ENCODE measurements around the gene AKAP1. TPM values are rescaled to one million over a fixed set of nuclear protein-coding genes. Genes with fewer than 3 reads are reported as not detected.

The AKAP1 gene
- total RNA-seq, 1 donor from 2014 or later: 29.8 TPM

DNA sequence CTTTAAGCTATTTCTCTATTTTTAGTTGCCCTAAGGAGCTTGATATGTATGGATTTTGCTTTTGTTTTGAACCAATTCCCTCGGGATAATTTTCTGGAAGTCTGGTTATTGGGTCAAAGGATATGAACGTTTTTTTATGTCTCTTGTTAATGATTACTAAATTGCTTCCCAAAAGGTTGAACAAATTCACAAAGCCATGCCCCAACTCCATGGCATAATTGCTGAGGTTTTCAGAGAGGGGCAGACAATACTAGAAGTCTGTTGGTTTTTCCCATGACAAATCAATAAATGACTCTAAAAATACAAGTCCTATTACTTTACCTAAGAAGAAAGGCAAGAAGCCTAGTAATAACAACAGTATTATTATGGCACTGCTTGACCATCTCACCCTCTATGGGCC is 11.4 kb upstream of the AKAP1 start:
- DNase-seq (ENCODE audit: low read depth): no peak
- TF ChIP-seq, protein P1, sequence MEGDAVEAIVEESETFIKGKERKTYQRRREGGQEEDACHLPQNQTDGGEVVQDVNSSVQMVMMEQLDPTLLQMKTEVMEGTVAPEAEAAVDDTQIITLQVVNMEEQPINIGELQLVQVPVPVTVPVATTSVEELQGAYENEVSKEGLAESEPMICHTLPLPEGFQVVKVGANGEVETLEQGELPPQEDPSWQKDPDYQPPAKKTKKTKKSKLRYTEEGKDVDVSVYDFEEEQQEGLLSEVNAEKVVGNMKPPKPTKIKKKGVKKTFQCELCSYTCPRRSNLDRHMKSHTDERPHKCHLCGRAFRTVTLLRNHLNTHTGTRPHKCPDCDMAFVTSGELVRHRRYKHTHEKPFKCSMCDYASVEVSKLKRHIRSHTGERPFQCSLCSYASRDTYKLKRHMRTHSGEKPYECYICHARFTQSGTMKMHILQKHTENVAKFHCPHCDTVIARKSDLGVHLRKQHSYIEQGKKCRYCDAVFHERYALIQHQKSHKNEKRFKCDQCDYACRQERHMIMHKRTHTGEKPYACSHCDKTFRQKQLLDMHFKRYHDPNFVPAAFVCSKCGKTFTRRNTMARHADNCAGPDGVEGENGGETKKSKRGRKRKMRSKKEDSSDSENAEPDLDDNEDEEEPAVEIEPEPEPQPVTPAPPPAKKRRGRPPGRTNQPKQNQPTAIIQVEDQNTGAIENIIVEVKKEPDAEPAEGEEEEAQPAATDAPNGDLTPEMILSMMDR (conservative IDR thresholded peaks at IDR 0.05; ENCODE audit: low read depth, low read length): no peak
- H3K4me3 ChIP-seq (ENCODE audit: low read depth, low read length): no peak overlapping the region

DNA sequence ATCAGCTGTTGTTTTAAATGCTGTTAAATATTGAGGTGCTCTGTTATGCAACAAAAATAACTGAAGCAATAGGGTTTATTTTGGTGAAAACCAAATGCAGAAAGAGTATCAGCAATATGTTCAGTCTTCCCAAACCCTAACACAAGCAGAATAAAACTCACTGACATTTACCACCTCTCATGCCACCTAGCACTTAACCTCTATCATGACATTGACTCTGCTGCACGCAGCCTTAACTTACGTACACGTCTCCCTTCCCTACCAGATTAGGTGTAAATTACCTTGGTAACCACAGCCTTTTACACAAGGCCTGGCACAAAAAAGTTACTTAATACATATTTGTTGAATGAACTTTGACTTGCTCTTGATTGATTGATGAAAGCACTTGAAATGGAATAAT is 9.9 kb upstream of the AKAP1 start:
- H3K4me3 ChIP-seq (ENCODE audit: low read depth, low read length): no peak overlapping the region
- no peak for DNase-seq (ENCODE audit: low read depth)
- TF ChIP-seq, protein P1 (conservative IDR thresholded peaks at IDR 0.05; ENCODE audit: low read depth, low read length): no peak

DNA sequence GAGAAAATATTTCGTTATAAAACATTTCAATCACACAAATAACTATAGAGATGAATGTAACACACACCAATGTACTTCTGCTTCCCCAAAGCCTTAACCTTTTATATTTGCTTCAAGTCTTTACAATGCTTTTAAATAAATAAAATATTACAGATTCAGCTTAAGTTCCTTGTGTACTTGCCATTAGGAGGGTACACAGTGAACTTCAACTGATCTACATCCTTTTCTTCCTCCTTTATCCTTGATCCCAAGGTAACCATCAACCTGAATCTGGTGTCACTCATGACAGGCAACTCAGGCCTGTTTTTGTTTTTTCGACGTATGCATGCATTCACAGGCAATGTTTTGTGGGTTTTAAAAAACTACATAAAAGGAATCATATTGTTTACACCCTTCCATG is 9.3 kb upstream of the AKAP1 start:
- H3K4me3 ChIP-seq (ENCODE audit: low read depth, low read length): no peak overlapping the region
- TF ChIP-seq, protein P1 (conservative IDR thresholded peaks at IDR 0.05; ENCODE audit: low read depth, low read length): no peak
- no peak for DNase-seq (ENCODE audit: low read depth)

DNA sequence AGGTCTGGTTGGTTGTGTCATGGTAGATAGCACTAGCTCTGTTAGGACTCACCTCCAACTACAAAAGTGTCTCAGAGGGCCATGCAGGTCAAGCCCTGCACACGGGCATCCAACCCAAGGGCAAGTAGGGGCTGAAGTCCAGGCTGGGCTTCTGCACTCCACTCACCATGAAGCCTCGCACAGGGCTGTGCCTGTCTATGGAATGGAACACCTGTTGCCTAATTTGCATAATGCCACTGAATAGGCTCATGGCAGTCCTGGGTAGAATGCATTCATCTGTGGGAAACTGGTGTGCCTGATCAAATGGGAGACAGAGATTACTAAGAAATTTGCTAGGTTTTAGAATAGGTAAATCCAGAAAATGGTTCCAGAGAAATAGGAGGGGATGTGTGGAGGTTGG is 8.0 kb upstream of the AKAP1 start:
- no peak for DNase-seq (ENCODE audit: low read depth)
- TF ChIP-seq, protein P1 (conservative IDR thresholded peaks at IDR 0.05; ENCODE audit: low read depth, low read length): no peak
- no peak overlapping the region for H3K4me3 ChIP-seq (ENCODE audit: low read depth, low read length)

DNA sequence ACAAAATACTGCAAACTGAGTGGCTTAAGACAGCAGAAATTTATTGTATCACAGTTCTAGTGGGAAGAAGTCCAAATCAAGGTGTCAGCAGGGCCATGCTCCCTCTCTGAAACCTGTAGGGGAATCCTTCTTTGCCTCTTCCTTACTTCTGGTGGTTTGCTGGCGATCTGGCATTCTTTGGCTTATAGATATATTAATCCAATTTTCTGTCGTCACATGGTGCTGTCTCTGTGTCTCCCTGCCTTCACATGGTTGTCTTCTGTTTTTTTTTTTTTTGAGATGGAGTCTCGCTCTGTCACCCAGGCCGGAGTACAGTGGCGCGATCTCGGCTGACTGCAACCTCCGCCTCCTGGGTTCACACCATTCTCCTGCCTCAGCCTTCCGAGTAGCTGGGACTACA is 6.8 kb upstream of the AKAP1 start:
- DNase-seq (ENCODE audit: low read depth): no peak
- no peak overlapping the region for H3K4me3 ChIP-seq (ENCODE audit: low read depth, low read length)
- TF ChIP-seq, protein P1 (conservative IDR thresholded peaks at IDR 0.05; ENCODE audit: low read depth, low read length): no peak

DNA sequence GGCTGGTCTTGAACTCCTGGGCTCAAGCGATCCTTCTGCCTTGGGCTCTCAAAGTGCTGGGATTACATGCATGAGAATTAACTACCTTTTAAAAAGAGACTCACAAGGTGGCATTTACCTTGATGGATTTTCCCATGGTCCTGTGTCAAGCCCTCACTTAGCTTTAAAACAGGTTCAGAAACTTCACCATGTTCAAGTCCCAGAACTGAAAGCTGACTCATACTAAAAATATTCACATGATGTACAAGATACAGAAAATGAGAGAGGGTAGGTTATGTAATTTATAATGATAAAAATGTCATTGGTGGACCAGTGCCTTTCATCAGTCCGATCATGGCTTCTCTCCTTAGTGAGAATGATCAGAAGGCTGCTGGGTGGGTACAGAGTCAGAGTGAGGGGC is 4.3 kb upstream of the AKAP1 start:
- DNase-seq (ENCODE audit: low read depth): no peak
- H3K4me3 ChIP-seq (ENCODE audit: low read depth, low read length): no peak overlapping the region
- TF ChIP-seq, protein P1 (conservative IDR thresholded peaks at IDR 0.05; ENCODE audit: low read depth, low read length): no peak

DNA sequence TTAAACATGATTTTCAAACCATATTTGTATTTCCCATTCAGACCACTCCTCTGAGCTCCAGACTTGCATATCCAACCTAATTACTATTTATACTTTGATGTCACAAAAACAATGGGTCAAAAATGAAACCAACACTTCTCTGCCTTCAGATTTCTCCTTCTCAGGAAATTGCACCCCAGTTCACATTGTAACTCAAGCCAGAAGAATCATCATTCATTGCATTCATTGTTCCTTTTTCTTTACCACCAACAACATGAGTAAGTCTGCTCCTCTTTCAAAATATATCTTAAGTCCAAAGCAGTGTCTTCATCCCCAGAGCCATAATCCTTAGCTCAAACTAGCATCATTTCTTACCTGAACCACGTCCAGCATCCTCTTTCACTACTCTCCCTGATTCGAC is 2.6 kb upstream of the AKAP1 start:
- DNase-seq (ENCODE audit: low read depth): no peak
- TF ChIP-seq, protein P1 (conservative IDR thresholded peaks at IDR 0.05; ENCODE audit: low read depth, low read length): no peak
- H3K4me3 ChIP-seq (ENCODE audit: low read depth, low read length): no peak overlapping the region
